IPS-20b (cell line): ENCODE measurements around the gene MPIG6B.

Experiments
- H3K27ac ChIP-seq: one replicate; pipeline ENCODE4 v1.5.1; 2013; ENCODE audit warnings: low read length
- H3K27me3 ChIP-seq: 2 replicates; pipeline ENCODE4 v1.6.1; 2013; ENCODE audit warnings: mild to moderate bottlenecking, low read length, inconsistent platforms; ENCODE audit not compliant: insufficient read depth
- H3K36me3 ChIP-seq: 2 replicates; pipeline ENCODE4 v1.6.1; 2013; ENCODE audit warnings: low read depth, mild to moderate bottlenecking, inconsistent platforms, low read length, moderate library complexity; ENCODE audit not compliant: insufficient read depth
- H3K4me1 ChIP-seq: 2 replicates; pipeline ENCODE4 v1.6.1; 2013; ENCODE audit warnings: mild to moderate bottlenecking, control low read depth, inconsistent platforms, low read length, moderate library complexity; ENCODE audit not compliant: insufficient read depth
- H3K4me3 ChIP-seq: 2 replicates; pipeline ENCODE4 v1.5.1; 2013; ENCODE audit warnings: mild to moderate bottlenecking, low read length, inconsistent platforms
- H3K9ac ChIP-seq: 2 replicates; pipeline ENCODE4 v1.6.1; 2013; ENCODE audit warnings: low read depth, mild to moderate bottlenecking, inconsistent platforms, low read length, moderate library complexity
- H3K9me3 ChIP-seq: 2 replicates; pipeline ENCODE4 v1.6.1; 2013; ENCODE audit warnings: mild to moderate bottlenecking, low read depth, low read length, inconsistent platforms; ENCODE audit not compliant: insufficient read depth

Gene MPIG6B

DNA sequence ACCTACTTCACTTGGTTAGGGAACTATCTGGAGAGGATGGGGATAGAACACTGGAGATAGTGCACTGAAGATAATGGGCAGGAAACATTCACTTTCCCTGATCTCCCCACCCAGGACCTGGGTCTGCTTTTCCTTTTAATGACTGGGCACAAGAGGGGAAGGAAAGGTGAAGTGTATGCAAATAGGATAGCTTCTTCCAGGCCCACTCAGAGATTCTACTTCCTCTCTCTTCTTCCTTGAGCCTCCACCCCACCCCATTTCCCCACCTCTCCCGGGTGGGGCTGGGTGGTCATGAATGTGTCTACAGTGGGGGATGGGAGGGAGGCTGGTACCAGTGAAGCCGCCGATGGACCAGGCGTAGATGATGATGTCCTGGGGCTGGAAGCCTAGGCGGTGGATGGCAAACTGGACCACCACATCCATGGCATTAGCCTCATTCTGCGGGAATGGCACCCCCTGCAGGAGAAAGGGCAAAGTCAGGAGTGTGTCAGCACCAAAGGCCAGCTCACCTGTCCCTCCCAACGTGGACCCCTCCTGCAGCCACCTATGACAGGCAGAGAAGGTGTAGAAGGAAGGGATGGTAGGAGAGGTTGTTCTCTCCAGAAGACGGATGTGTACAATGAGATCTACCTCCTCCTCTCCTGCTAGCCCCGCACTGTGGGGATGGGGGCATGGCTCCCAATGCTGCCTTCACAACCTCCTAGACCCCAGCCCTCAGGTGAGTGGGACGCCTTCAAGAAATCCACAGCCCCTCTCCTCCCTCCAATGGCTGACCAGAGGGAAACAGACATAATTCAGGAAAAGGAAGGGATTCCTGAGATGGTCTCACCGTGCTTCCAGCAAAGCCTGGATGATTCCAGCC is 33.7 kb upstream of the MPIG6B start:
- Histone ChIP-seq H3K9me3 (no peaks in the 10 kb centered on the region), H3K4me1 (no peaks in the 10 kb centered on the region), H3K9ac (no peak overlapping the region), H3K27ac (no peak overlapping the region), H3K27me3 (no peaks in the 10 kb centered on the region), H3K4me3 (no peak overlapping the region), H3K36me3 (peaks cover 72% of the 10 kb centered on the region)

DNA sequence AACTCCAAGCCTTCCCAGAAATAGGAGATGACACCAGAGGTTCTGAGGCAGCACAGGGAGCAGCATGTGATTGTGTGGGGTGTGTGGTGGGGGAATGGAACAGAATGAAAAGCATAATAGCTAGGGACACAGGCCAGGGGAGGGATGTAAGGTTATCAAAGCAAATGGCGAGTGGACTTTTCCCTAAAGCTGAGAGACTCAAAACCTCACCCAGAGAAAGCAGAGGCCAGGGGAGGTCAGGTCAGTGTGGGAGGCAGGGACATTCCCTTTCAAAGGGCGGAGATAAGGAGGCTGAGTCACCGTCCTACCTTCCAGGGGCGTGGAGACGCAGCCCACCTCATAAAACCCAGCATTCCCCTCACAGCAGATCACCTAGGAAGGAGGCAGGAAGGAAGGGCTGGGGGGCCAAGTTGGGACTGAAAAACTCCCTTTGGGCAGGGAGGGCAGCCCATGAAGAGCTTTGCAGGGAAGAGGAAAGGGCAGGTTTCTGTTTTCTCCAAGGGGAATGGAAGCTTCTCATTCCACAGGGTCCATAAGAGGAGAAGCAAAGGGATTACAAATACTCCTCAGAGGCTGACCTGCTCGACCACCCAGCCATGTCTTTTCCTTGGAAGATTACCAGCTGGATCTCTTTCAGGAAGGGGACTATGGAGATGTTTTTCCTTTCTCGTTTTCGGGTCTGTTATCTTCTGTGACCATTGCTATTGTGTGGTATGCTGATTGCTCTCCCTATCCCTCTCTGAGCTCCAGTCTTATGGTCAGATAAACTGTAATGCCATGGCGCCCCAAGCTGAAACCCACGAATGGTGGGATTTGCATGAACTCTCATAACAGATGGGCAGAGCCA is 32.7 kb upstream of the MPIG6B start:
- H3K27me3 ChIP-seq: no peaks in the 10 kb centered on the region
- no peaks in the 10 kb centered on the region for H3K9me3 ChIP-seq
- H3K36me3 ChIP-seq: peaks cover 82% of the 10 kb centered on the region
- no peaks in the 10 kb centered on the region for H3K4me1 ChIP-seq
- H3K9ac ChIP-seq: no peak overlapping the region
- no peak overlapping the region for H3K4me3 ChIP-seq
- H3K27ac ChIP-seq: no peak overlapping the region

DNA sequence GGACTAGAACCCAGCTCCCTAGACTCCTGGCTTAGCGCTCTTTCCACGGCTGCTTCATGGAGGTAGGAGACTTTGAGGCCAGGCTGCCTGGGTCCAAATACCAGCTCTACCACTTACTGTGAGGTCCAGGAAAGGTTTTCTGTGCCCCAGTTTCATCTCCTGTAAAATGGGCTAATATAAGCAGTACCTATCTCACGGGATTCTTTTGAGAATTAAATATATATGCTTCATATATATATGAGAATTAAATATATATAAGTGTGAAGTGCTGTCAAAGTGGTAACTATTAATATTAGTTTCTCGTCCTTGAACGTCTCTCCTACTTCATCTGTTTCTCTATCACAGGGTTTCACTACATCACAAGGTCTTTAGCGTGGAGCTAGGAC is 32.1 kb upstream of the MPIG6B start:
- Histone ChIP-seq H3K9me3 (no peaks in the 10 kb centered on the region), H3K36me3 (peaks cover 80% of the 10 kb centered on the region), H3K4me1 (no peaks in the 10 kb centered on the region), H3K4me3 (no peak overlapping the region), H3K9ac (no peak overlapping the region), H3K27ac (no peak overlapping the region), H3K27me3 (no peaks in the 10 kb centered on the region)

DNA sequence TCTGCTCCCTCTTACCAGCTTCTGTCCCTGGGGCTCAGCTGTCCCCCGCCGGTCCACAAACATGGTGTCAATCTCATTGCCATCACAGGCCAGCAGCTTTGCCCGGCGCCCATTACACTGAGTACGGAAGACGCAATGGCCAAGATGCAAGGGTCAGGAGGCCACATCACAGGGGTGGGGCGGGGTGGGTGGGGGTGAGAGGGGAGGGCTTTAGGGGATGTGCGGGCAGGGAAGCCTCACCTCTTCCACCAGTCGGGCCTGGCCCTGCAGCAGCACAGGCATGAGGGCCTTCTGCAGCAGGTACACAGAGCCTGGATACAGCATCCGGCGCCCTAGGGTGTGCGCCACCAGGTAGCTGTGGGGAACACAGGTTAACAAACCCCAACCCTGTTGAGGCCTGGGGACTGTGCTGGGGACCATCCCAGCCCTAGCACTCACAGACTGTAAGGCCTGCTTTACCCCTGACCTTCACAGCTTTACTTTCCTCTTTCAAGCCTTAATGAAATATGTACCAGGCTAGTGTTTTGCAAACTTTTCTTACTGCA is 31.5 kb upstream of the MPIG6B start:
- H3K36me3 ChIP-seq: peaks cover 80% of the 10 kb centered on the region
- H3K4me1 ChIP-seq: no peaks in the 10 kb centered on the region
- no peak overlapping the region for H3K27ac ChIP-seq
- H3K4me3 ChIP-seq: no peak overlapping the region
- no peak overlapping the region for H3K9ac ChIP-seq
- no peaks in the 10 kb centered on the region for H3K27me3 ChIP-seq
- H3K9me3 ChIP-seq: no peaks in the 10 kb centered on the region

DNA sequence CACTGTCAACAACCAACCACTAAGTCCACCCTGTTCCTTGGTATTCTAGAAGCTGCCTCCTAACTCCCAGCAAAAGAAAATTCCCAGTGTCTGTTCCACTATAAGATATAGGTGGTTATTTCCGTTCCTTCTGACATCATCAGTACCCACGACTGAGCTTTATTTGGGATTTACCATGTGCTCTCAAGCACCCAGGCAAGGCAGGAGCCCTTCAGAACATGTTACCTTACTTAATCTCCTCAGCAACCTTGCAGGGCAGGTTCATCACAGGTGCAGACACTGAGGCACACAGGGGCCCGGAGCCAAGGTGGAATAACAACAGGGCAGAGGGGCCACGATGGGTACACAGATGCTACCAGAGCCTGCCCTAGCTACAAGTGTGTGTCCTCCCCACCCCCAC is 30.8 kb upstream of the MPIG6B start:
- H3K27ac ChIP-seq: no peak overlapping the region
- H3K9me3 ChIP-seq: no peaks in the 10 kb centered on the region
- no peaks in the 10 kb centered on the region for H3K4me1 ChIP-seq
- no peak overlapping the region for H3K9ac ChIP-seq
- H3K27me3 ChIP-seq: no peaks in the 10 kb centered on the region
- H3K36me3 ChIP-seq: peaks cover 77% of the 10 kb centered on the region
- H3K4me3 ChIP-seq: no peak overlapping the region

DNA sequence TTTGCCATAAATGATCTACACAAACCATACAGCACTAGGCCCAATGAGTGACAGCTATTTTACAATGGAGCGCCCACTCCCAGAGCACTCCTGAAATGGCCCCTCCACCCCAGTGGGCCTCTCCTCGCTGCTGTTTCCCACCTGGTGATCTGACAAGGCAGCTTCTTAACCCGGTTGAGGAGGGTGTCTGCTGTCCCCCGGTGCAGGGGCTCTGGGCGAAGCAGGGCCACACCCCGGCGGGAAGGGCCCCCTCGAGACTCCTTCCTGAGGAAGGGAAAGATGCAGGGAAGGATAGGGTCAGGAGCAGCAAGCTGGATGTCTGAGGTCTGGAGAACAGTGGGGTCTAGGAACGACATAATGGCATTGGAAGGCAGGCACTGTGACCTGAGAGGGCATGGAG is 30.3 kb upstream of the MPIG6B start:
- Histone ChIP-seq H3K27me3 (no peaks in the 10 kb centered on the region), H3K36me3 (peaks cover 78% of the 10 kb centered on the region), H3K4me3 (no peak overlapping the region), H3K9me3 (no peaks in the 10 kb centered on the region), H3K27ac (no peak overlapping the region), H3K9ac (no peak overlapping the region), H3K4me1 (no peaks in the 10 kb centered on the region)

DNA sequence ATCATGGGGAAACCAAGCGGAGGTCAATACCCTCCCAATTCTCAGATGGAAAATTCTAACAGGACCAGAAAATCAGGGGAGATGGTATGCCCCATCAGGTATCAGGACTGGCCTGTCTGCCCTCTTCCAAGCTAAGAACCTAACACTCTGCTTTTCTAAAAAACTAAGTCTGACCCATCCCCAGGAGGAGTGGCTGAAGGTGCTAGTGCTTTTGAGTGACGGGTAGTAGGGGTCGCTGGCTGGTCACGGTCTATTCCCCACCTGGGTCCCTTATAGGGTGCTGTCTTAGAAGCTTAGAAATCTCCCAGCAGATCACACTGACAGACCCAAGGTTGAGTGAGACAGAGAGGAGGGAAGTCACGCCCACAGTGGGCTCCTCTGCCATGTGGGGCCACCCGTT is 29.6 kb upstream of the MPIG6B start:
- Histone ChIP-seq H3K27ac (no peak overlapping the region), H3K9ac (no peak overlapping the region), H3K9me3 (no peaks in the 10 kb centered on the region), H3K4me1 (no peaks in the 10 kb centered on the region), H3K4me3 (no peak overlapping the region), H3K36me3 (peaks cover 71% of the 10 kb centered on the region), H3K27me3 (no peaks in the 10 kb centered on the region)

DNA sequence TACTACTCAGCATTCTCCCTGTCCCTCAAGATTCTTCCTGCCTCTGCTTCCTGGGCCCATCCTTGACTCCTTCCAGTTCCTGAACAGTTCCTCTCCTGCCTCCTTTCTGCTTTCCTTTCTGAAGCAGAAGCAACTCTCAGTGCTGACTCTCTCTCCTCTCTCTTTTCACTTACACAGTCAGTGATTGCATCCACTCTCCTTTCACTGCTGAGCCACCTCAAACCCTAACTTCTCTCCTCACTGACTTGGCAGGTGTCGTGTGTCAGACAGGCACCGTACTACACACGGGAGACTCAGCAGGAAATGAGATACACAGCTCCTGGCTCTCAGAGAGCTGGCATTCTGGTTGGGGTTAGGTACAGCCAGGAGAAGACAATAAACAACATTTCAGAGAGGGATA is 25.6 kb upstream of the MPIG6B start:
- H3K9me3 ChIP-seq: no peaks in the 10 kb centered on the region
- peaks cover 51% of the 10 kb centered on the region for H3K36me3 ChIP-seq
- no peak overlapping the region for H3K27ac ChIP-seq
- no peak overlapping the region for H3K9ac ChIP-seq
- H3K27me3 ChIP-seq: no peaks in the 10 kb centered on the region
- no peak overlapping the region for H3K4me3 ChIP-seq
- peaks cover 5% of the 10 kb centered on the region; the same call in 1 of the 2 replicates for H3K4me1 ChIP-seq

DNA sequence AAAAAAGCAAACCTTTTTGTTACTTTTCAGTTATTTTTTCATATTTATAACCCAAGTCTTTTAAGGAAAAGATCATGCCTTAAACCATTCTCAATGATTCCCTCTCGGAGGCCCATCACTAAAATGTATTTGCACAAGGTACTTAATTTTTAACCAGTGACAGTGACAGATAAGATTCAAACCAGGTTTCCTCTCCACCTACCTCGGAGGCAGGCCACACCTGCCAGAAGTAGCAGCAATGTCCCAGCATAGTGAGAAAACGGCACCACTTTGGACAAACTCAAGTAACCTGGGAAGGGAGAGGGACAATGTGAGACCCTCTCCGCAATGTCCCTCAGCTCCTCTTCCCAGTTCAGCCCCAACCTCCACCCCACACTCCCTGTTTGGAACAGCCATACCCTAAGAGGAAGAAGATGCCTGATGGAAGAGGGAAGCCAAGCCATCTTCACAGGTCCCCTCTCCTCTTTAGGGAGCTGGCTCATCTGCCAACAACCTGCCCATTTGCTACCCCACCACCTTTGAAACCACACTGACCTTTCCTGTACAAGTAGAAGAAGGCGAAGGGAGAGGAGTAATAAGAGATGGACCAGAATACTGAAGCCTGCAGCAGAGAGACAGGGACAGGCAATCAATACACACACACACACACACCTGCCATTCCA is 22.3 kb upstream of the MPIG6B start:
- no peak overlapping the region for H3K4me3 ChIP-seq
- H3K36me3 ChIP-seq: peaks cover 28% of the 10 kb centered on the region
- H3K9ac ChIP-seq: no peak overlapping the region
- no peaks in the 10 kb centered on the region for H3K27me3 ChIP-seq
- H3K27ac ChIP-seq: no peak overlapping the region
- peaks cover 5% of the 10 kb centered on the region; the same call in 1 of the 2 replicates for H3K4me1 ChIP-seq
- H3K9me3 ChIP-seq: no peaks in the 10 kb centered on the region

DNA sequence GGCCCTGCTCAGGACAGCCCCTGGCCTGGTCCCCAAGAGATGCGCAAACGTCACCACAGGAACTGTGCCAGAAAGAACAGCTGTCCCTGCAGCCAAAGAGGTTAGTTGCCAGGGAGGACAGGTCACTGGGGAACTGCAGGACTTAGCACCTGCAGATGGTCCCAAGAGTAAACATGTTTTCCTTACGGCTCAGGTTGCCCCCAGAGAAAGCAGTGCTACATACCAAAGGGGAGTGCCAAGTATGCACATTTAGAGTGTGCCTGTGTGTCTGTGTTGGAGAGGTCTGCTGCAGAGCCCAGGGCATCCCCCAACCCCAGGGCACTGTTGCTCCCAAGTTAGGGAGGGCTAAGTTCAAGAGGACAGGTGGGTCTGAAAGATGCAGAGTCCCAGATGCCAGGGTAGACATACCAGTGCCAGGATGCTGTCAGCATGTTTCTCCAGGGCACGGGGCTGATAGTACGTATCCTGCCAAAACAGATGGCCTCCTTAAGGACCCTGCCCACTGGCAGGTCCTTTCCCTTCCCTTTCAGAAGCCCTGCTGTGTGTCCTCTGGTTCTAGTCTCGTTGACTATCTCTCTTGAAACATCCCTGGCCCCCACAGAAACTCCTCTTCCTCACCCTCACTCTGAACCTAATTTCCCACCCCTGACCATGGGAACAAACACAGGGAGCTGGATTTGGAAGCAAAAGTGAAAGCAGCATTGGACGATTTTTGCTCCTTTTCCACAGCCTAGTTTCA is 21.3 kb upstream of the MPIG6B start:
- Histone ChIP-seq H3K9me3 (no peaks in the 10 kb centered on the region), H3K27me3 (no peaks in the 10 kb centered on the region), H3K36me3 (peaks cover 20% of the 10 kb centered on the region), H3K4me1 (peaks cover 5% of the 10 kb centered on the region; the same call in 1 of the 2 replicates), H3K9ac (peak overlapping the region; percentile 91), H3K27ac (no peak overlapping the region), H3K4me3 (peak overlapping the region; percentile 91)

DNA sequence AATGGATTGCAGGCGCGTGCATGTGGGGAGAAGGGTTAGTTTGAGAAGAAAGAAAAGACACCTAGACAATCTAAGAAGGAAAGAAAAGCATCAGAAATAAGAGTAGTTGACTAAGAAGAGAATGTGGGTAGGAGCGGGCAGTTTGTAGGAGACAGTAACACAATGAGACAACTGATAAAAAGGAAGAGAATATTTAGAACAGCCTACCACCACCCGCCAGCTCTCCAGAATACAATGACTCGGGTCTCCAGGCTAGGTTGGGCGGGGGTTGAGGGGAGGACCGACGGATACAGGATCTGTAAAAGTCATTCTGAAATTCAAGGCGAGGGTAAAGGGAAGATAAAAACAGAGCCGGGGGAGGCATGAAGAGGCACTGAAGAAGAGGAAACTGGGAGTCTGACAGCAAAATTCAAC is 20.8 kb upstream of the MPIG6B start:
- Histone ChIP-seq H3K9ac (peak overlapping the region; percentile 91), H3K27me3 (no peaks in the 10 kb centered on the region), H3K4me3 (peak overlapping the region; percentile 91), H3K9me3 (no peaks in the 10 kb centered on the region), H3K27ac (no peak overlapping the region), H3K4me1 (peaks cover 5% of the 10 kb centered on the region; the same call in 1 of the 2 replicates), H3K36me3 (peaks cover 18% of the 10 kb centered on the region; the same call in 1 of the 2 replicates)
